ENCODE results near the gene SLC24A3. TPM values are rescaled to one million over a fixed set of nuclear protein-coding genes. Genes with fewer than 3 reads are reported as not detected.

The SLC24A3 gene
- total RNA-seq, 1 donor from 2014 or later, result 0.79 TPM

- Histone ChIP-seq H3K9me3 (ENCODE audit: insufficient read depth, low read depth, low read length) (no peaks in the 10 kb centered on the region), H3K4me1 (ENCODE audit: insufficient read depth, low read length) (no peaks in the 10 kb centered on the region), H3K27me3 (ENCODE audit: insufficient read depth, low read length) (peaks cover 3% of the 10 kb centered on the region), H3K4me2 (ENCODE audit: low read length) (no peak overlapping the region), H3K79me2 (ENCODE audit: insufficient read depth, low read length) (no peaks in the 10 kb centered on the region), H3K36me3 (ENCODE audit: insufficient read depth, low read length) (no peaks in the 10 kb centered on the region), H3K4me3 (ENCODE audit: insufficient read depth, low read depth, low read length) (no peak overlapping the region), H4K20me1 (ENCODE audit: insufficient read depth, low read length) (no peaks in the 10 kb centered on the region), H3K27ac (ENCODE audit: low read depth, low read length) (no peak overlapping the region), H3K9ac (ENCODE audit: low read length) (no peak overlapping the region), H2AFZ (ENCODE audit: low read depth, low read length) (no peak overlapping the region)
- Mint-ChIP-seq H3K36me3 (ENCODE audit: low read depth, unreplicated experiment) (no peaks in the 10 kb centered on the region), H3K4me3 (ENCODE audit: unreplicated experiment) (no peak overlapping the region), H3K9me3 (ENCODE audit: unreplicated experiment) (peaks cover 4% of the 10 kb centered on the region), H3K27me3 (ENCODE audit: low read depth, unreplicated experiment) (peaks cover 2% of the 10 kb centered on the region), H3K4me1 (ENCODE audit: low read depth, unreplicated experiment) (no peaks in the 10 kb centered on the region), H3K27ac (ENCODE audit: unreplicated experiment) (no peak overlapping the region)
- no peak for TF ChIP-seq EZH2 (IDR thresholded peaks at IDR 0.05; ENCODE audit: insufficient read depth, low read length)
- TF ChIP-seq, protein P1, sequence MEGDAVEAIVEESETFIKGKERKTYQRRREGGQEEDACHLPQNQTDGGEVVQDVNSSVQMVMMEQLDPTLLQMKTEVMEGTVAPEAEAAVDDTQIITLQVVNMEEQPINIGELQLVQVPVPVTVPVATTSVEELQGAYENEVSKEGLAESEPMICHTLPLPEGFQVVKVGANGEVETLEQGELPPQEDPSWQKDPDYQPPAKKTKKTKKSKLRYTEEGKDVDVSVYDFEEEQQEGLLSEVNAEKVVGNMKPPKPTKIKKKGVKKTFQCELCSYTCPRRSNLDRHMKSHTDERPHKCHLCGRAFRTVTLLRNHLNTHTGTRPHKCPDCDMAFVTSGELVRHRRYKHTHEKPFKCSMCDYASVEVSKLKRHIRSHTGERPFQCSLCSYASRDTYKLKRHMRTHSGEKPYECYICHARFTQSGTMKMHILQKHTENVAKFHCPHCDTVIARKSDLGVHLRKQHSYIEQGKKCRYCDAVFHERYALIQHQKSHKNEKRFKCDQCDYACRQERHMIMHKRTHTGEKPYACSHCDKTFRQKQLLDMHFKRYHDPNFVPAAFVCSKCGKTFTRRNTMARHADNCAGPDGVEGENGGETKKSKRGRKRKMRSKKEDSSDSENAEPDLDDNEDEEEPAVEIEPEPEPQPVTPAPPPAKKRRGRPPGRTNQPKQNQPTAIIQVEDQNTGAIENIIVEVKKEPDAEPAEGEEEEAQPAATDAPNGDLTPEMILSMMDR (IDR thresholded peaks at IDR 0.05; ENCODE audit: insufficient read depth, low read depth, low read length), result no peak
- FAIRE-seq (no peak), DNase-seq (ENCODE audit: low read depth) (no peak)
Measured at GRCh38 chr20:19745106-19745505, 532.7 kb downstream of the SLC24A3 start.

DNA sequence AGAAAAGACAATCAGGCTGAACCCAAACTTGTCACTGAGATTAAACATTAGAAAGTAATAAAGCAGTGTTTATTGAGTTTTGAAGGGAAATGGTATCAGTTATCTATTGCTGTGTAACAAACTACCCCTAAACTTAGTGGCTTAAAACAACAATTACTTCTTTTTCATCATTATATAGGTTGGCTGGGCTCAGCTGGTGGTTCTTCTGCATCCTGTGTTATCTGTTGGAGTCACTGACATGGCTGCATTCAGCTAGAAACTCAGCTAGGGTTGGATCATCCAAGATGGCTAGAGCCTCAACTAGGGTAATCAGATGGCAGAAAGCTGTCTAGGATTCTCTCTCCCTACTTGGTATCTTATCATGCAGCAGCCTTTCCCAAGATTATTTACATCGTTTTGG, 533.1 kb downstream of the SLC24A3 start:
- Histone ChIP-seq H2AFZ (ENCODE audit: low read depth, low read length) (no peak overlapping the region), H3K4me2 (ENCODE audit: low read length) (no peak overlapping the region), H3K36me3 (ENCODE audit: insufficient read depth, low read length) (no peaks in the 10 kb centered on the region), H3K4me1 (ENCODE audit: insufficient read depth, low read length) (no peaks in the 10 kb centered on the region), H3K79me2 (ENCODE audit: insufficient read depth, low read length) (no peaks in the 10 kb centered on the region), H3K9me3 (ENCODE audit: insufficient read depth, low read depth, low read length) (no peaks in the 10 kb centered on the region), H3K27ac (ENCODE audit: low read depth, low read length) (no peak overlapping the region), H3K27me3 (ENCODE audit: insufficient read depth, low read length) (peaks cover 3% of the 10 kb centered on the region), H3K9ac (ENCODE audit: low read length) (no peak overlapping the region), H4K20me1 (ENCODE audit: insufficient read depth, low read length) (no peaks in the 10 kb centered on the region), H3K4me3 (ENCODE audit: insufficient read depth, low read depth, low read length) (no peak overlapping the region)
- H3K9me3 Mint-ChIP-seq (ENCODE audit: unreplicated experiment), result peaks cover 4% of the 10 kb centered on the region
- no peaks in the 10 kb centered on the region for H3K4me1 Mint-ChIP-seq (ENCODE audit: low read depth, unreplicated experiment)
- H3K27me3 Mint-ChIP-seq (ENCODE audit: low read depth, unreplicated experiment), result peaks cover 2% of the 10 kb centered on the region
- H3K4me3 Mint-ChIP-seq (ENCODE audit: unreplicated experiment), result no peak overlapping the region
- TF ChIP-seq EZH2 (IDR thresholded peaks at IDR 0.05; ENCODE audit: insufficient read depth, low read length), result no peak
- TF ChIP-seq, protein P1 (IDR thresholded peaks at IDR 0.05; ENCODE audit: insufficient read depth, low read depth, low read length), result no peak
- DNase-seq (ENCODE audit: low read depth) (no peak), FAIRE-seq (no peak)
- H3K36me3 Mint-ChIP-seq (ENCODE audit: low read depth, unreplicated experiment), result no peaks in the 10 kb centered on the region
- H3K27ac Mint-ChIP-seq (ENCODE audit: unreplicated experiment), result no peak overlapping the region

DNA sequence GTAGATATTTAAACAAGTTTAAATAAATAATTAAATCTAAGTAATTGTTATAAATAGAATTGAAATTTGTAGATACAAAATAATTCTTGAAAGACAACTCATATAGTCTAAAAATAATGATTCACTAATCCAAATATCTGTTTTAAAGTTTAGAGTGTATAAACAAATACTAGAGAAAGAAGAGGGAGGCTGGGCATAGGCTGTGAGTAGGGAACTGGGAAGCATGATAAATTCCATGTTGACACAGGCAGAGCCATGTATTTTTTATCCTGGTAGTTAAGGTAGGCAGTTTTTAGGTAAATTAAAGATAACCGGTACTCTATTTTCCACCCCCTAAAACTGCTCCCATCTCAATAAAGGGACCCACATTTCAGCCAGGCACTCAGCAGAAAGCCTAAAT, 534.0 kb downstream of the SLC24A3 start:
- H3K79me2 ChIP-seq (ENCODE audit: insufficient read depth, low read length), result no peaks in the 10 kb centered on the region
- H3K4me3 ChIP-seq (ENCODE audit: insufficient read depth, low read depth, low read length), result no peak overlapping the region
- H3K4me3 Mint-ChIP-seq (ENCODE audit: unreplicated experiment), result no peak overlapping the region
- no peaks in the 10 kb centered on the region for H3K4me1 Mint-ChIP-seq (ENCODE audit: low read depth, unreplicated experiment)
- no peak for TF ChIP-seq EZH2 (IDR thresholded peaks at IDR 0.05; ENCODE audit: insufficient read depth, low read length)
- TF ChIP-seq, protein P1 (IDR thresholded peaks at IDR 0.05; ENCODE audit: insufficient read depth, low read depth, low read length), result no peak
- no peak for FAIRE-seq
- H4K20me1 ChIP-seq (ENCODE audit: insufficient read depth, low read length), result no peaks in the 10 kb centered on the region
- H3K4me2 ChIP-seq (ENCODE audit: low read length), result no peak overlapping the region
- no peak overlapping the region for H2AFZ ChIP-seq (ENCODE audit: low read depth, low read length)
- no peaks in the 10 kb centered on the region for H3K9me3 ChIP-seq (ENCODE audit: insufficient read depth, low read depth, low read length)
- no peak overlapping the region for H3K27ac ChIP-seq (ENCODE audit: low read depth, low read length)
- H3K9me3 Mint-ChIP-seq (ENCODE audit: unreplicated experiment), result peaks cover 4% of the 10 kb centered on the region
- no peaks in the 10 kb centered on the region for H3K4me1 ChIP-seq (ENCODE audit: insufficient read depth, low read length)
- H3K27ac Mint-ChIP-seq (ENCODE audit: unreplicated experiment), result no peak overlapping the region
- DNase-seq (ENCODE audit: low read depth), result no peak
- H3K36me3 Mint-ChIP-seq (ENCODE audit: low read depth, unreplicated experiment), result no peaks in the 10 kb centered on the region
- no peaks in the 10 kb centered on the region for H3K36me3 ChIP-seq (ENCODE audit: insufficient read depth, low read length)
- H3K27me3 Mint-ChIP-seq (ENCODE audit: low read depth, unreplicated experiment), result peaks cover 2% of the 10 kb centered on the region
- peaks cover 3% of the 10 kb centered on the region for H3K27me3 ChIP-seq (ENCODE audit: insufficient read depth, low read length)
- H3K9ac ChIP-seq (ENCODE audit: low read length), result no peak overlapping the region

Data from astrocyte (in vitro differentiated cells and primary cell).